GM08714 (cell line): ENCODE data around the gene STRN.
"Not testable (repeated sequence)": the region's sequence is repeated elsewhere in the genome, so short reads cannot be mapped to it uniquely, and the experiment has no call there.

Experiments used
- H3K4me3 ChIP-seq: fragments of 200-500 bp; sonication (Bioruptor generic); 2 replicates; pipeline ENCODE4 v1.5.1; 2014; ENCODE audit warnings: mild to moderate bottlenecking, low read length, inconsistent platforms
- ZNF274 ChIP-seq: IDR thresholded peaks from 2 replicates; pipeline ENCODE4 v1.6.1; 2012; ENCODE audit warnings: mild to moderate bottlenecking, low read depth, low read length

The STRN gene

DNA sequence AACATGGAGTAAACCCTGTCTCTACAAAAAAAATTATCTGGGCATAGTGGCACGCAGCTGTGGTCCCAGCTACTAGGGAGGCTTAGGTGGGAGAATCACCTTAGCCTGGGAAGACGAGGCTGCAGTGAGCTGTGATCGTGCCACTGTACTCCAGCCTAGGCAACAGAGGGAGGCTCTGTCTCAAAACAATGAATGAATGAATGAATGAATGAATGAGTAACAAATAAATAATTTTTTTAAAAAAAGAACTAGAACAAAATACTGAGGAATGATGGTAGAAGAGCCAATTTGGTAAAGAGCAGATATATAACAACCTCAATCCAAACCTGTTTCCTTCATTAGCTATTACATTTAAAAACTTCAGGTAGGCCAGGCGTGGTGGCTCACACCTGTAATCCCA is 60.1 kb downstream of the STRN start:
- H3K4me3 ChIP-seq, result no peak overlapping the region
- TF ChIP-seq ZNF274, result no peak

DNA sequence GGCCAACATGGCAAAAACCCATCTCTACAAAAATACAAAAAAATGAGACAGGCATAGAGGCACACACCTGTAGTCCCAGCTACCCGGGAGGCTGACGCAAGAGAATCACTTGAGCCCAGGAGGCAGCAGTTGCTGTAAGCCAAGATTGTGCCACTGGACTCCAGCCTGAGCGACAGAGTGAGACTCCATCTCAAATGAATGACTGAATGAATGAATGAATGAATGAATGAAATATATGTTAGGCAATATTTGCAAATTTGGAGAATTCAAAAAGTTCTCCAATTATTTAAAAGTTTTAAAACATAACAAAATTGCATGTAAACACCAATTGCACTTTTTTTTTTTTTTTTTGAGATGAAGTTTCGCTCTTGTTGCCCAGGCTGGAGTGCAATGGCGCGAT is 61.7 kb downstream of the STRN start:
- TF ChIP-seq ZNF274, result no peak
- no peak overlapping the region for H3K4me3 ChIP-seq

DNA sequence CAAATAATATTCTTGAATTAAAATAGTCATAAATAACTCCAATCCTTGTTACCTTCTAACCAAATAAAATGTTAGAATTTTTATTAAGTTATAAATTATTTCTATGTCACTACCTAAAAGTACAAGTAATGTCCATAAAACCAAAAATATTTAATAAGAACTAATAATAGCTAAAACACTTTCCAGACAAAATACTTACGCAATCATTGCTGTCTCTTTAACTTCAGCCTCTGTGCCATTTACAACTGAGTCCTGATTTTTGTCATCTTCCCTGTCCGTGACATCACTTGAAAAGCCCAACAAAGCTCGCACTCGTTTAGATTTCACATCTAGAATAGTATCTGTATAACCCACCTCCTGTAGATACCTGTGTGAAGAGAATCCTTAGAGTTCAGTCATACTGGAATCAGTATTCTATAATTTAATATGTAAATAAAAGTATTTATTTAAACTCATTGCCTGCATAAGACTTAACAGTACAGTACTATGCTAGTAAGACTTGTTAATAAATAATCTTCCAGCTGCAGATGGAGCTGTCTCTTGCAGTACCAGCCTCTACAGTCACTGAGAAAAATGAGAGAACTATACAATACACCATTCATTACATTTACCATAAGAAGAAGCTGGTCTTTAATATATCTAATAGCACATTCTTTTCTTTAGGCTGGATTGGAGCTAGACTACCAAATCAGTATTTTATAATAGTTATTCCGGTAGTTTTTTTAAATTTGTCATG is 63.8 kb downstream of the STRN start:
- TF ChIP-seq ZNF274, result no peak
- H3K4me3 ChIP-seq, result no peak overlapping the region

DNA sequence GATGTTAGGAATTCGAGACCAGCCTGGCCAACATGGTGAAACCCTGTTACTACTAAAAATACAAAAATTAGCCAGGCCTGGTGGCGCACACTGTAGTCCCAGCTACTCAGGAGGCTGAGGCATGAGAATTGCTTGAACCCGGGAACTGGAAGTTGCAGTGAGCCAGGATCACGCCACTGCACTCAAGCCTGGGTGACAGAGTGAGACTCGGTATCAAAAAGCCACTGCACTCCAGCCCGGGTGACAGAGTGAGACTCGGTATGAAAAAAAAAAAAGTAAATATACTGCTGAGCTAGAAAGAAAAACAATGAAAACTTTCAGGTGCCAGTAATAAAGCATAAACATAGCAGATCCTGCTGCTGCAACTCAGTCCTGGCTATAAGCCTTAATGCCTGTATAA is 73.5 kb downstream of the STRN start:
- no peak overlapping the region for H3K4me3 ChIP-seq
- no peak for TF ChIP-seq ZNF274

DNA sequence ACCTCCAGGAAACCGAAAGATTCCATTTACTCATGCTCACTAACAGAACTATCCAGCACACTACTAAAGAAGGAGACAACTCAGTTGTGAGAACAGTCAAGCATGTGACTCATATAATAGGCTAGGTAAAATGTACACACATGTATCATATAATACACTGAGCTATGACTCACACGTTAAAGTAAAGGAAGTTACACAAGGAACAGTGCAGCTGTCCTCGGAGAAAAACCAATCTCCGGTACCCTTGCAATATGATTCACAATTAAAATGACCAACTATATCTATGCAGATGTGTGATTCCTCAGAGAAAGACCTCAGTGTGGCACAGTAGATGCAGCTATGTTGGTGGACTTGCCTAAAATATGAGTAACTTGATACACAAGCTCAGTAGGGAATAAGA is 76.5 kb downstream of the STRN start:
- TF ChIP-seq ZNF274, result no peak
- H3K4me3 ChIP-seq, result no peak overlapping the region

DNA sequence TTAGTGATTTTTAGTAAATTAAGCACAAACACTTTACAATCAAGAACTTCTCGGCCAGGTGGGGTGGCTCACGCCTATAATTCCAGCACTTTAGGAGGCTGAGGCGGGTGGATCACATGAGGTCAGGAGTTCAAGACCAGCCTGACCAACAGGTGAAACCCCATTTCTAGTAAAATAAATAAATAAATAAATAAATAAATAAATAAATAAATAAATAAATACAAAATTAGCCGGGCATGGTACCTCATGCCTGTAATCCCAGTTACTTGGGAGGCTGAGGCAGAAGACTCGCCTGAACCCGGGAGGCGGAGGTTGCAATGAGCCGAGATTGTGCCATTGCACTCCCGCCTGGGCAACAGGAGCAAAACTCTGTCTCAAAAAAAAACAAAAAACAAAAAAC is 79.2 kb downstream of the STRN start:
- H3K4me3 ChIP-seq, result not testable (repeated sequence)

DNA sequence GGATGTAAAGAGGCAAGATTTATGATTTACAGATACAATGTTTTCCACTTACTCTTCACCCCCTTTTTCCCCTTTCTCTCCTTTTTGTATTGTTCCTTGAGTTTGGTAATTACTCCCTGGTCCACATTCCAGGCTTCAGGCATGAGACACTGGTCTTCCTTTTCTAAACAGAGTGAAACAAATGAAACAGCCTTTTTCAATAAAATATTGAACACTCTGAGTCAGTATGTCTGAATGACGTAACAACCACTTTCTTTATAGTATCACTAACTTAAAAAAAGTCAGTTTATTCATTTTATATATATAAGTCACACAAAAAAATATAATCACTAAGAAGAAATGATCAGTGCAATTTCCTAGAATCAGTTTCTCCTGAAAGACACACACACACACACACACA is 79.7 kb downstream of the STRN start:
- no peak overlapping the region for H3K4me3 ChIP-seq
- TF ChIP-seq ZNF274, result no peak

DNA sequence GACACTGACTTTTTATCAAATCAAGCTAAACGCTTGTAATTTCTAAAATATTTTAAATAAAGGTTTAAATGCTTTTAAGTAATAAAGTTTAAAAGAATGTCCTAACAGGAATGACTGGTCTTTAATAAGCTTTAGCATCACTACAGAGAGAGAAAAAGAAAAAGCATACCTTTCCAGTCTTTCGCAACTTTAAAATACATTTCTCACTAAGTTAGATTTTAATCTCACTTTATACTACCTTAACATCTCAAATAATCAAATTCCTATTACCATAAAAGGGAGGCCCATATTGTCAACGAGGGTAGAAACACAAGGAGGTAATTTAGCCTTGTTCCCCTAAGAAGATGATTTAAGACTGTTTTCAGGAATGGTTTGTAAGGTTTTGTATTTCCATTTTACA is 80.7 kb downstream of the STRN start:
- no peak for TF ChIP-seq ZNF274
- H3K4me3 ChIP-seq, result no peak overlapping the region

DNA sequence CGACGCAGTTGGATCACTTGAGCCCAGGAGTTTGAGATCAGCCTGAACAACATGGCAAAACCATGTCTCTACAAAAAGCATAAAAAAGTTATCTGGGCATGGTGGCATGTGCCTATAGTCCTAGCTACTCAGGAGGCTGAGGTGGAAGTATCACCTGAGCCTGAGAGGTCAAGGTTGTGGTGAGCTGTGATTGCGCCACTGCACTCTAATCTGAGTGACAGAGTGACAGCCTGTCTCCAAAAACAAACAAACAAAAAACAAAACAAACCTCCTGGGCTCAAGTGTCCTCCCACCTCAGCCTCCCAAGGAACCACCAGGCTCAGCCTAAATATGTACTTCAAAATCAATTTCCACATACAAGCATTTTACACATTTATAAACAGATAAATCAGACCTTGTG is 83.8 kb downstream of the STRN start:
- no peak overlapping the region for H3K4me3 ChIP-seq
- no peak for TF ChIP-seq ZNF274

DNA sequence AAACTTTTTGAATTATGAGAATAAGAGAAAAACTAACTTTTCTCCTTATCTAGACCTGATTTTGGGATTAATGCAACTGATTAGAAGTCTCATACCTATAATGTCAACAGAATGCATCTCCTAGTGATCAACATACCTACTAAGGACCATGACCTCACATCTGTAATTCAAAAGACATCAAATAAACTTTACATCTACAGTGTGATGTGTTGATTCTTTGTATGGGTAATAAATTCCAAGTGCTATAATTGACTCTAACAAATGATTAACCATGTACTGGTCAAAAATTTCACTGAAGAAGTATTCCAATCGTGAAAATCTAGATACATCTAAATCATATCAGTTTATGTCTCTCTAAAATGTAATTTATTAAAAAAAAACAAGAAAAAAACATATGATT is 84.5 kb downstream of the STRN start:
- TF ChIP-seq ZNF274, result no peak
- no peak overlapping the region for H3K4me3 ChIP-seq

DNA sequence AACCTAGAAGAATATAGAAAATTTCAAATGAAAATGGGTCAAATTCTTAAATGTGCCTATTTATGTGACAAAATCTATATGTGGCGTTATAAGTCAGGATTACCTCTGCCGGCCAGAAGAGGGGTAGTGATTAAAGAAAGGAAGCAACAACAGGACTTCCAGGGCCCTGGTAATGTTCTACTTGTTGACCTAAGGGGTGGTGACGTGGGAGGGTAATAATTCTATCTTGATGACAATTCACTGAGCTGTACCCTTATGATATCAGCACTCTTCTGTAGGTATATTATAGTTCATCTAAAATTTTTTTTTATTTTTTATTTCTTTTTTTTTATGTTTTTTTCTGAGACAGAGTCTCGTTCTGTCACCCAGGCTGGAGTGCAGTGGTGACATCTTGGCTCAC is 87.9 kb downstream of the STRN start:
- TF ChIP-seq ZNF274, result no peak
- no peak overlapping the region for H3K4me3 ChIP-seq

DNA sequence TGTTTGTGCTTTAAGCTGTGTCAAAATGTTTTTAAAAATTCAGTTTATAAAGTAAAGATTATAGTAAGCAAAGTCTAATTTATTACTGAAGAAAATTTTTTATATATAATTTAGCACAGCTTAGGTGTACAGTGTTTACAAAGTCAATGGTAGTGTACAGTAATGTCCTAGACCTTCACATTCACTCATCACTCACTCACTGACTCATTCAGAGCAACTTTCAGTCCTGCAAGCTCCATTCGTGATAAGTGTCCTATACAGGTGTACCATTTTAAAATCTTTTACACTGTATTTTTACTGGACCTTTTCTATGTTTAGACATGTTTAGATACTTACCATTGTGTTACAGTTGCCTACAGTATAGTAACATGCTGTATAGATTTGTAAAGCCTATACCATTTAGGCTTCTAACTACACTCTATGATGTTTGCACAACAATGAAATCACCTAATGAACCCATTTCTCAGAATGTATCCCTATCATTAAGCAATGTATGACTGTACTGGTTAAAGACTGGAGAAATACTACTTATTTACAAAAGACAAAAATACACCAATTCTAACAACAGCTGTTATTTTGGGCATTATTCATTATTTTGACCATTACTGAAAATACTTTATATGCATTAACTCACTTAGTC is 95.1 kb downstream of the STRN start:
- H3K4me3 ChIP-seq, result no peak overlapping the region
- no peak for TF ChIP-seq ZNF274

DNA sequence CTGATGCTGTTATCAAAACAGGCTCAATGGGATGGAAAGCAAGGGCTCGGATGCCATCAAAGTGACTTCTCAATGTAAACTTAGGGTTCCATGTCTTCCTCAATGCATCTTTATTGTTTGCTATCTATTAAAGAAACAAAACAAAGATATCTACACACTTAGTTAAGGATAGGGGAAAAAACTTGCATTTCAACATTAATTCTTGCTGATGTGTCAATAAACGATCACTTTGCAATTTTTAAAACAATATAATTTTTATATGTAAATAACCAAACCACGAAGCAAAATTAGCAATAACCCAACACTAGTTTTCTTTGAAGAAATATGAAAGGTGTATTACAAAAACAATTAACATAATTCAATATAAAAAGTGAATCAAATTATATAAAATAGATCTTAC is 96.7 kb downstream of the STRN start:
- no peak for TF ChIP-seq ZNF274

DNA sequence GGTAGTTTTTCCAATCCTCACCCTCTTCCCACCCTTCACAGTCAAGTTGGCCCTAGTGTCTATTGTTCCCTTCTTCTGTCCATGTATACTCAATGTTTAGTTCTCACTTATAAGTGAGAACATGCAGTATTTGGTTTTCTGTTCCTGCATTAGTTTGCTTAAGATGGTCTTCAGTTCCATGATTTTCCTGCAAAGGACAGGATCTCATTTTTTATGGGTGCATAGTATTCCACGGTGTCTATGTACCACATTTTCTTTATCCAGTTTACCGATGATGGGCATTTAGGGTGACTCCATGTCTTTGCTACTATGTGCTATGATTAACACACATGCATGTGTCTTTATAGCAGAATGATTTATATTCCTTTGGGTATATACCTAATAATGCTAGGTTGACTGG is 104.4 kb downstream of the STRN start:
- TF ChIP-seq ZNF274, result no peak
- H3K4me3 ChIP-seq, result no peak overlapping the region

More for the DNA sequence above, 96.7 kb downstream of the STRN start:
- no peak overlapping the region for H3K4me3 ChIP-seq

DNA sequence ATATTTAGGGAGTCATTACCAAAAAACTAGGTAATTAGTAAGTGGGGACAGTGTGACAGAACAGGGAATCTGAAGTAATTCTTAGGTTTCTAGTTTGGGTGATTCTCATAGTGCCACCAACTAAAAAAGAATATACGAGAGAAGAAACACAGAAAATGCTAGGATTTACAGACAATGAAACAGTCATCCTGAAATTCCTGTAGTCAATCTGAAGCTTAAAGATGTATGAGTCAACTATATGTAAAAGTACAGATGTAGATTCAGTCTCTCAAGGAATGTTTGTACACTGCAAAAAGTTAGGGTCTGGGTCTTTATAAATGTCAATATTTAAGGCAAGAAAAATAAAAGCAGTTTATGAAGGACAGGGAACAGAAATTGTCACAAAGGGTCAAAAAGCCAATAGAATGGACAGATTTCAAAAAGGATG is 107.0 kb downstream of the STRN start:
- no peak for TF ChIP-seq ZNF274
- H3K4me3 ChIP-seq, result no peak overlapping the region
